HG02798 (cell line): Measurements from ENCODE around the gene ALPK3.

ENCODE experiments used
- ATAC-seq: cut with Tn5 transposase; IDR thresholded peaks from one replicate; pipeline ENCODE4 v1.9.1; 2021; ENCODE audit warnings: mild to moderate bottlenecking; ENCODE audit not compliant: unreplicated experiment, poor library complexity

The ALPK3 gene

GRCh38 chr15:84909782-84910181, 92.6 kb downstream of the ALPK3 start:
- ATAC-seq: no peak

GRCh38 chr15:84910928-84911623, 93.9 kb downstream of the ALPK3 start:
- no peak for ATAC-seq

GRCh38 chr15:84911879-84912660, 94.9 kb downstream of the ALPK3 start:
- no peak for ATAC-seq

DNA sequence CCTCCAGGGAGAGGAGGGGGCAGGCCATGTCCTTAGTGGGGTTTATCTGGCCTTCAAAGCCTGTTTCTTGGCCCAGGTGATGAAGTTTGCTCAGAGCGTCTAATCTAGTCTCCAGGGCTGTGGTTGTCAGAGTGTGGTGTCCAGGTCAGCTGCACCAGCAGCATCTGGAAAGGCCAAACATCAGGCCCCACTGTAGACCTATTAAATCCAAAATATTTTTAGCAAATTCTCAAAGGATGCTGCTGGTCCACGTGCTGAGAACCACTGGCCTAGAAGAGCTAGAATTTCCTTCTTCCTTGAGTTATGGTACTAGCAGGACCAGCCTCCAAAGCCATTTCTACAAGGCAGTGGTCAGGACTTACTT, 96.2 kb downstream of the ALPK3 start:
- no peak for ATAC-seq

DNA sequence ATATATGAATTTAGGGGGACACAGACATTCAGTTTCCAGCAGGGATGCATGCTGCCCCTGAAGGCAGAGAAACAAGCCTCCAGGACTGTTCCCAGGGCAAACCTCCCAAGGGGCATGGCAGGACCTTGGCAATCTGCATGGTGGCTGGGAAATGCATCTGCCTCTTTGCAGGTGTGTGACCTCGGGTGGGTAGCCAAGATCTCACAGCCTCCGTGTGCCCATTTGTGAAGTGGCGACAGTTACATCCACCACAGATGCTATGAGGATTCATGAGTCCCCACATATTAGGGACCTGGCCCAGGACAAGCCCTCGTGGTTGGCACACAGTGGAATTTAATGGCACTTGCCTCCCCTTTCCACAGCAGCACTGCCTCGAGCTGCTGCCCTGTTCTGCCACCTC, 97.2 kb downstream of the ALPK3 start:
- ATAC-seq: no peak

DNA sequence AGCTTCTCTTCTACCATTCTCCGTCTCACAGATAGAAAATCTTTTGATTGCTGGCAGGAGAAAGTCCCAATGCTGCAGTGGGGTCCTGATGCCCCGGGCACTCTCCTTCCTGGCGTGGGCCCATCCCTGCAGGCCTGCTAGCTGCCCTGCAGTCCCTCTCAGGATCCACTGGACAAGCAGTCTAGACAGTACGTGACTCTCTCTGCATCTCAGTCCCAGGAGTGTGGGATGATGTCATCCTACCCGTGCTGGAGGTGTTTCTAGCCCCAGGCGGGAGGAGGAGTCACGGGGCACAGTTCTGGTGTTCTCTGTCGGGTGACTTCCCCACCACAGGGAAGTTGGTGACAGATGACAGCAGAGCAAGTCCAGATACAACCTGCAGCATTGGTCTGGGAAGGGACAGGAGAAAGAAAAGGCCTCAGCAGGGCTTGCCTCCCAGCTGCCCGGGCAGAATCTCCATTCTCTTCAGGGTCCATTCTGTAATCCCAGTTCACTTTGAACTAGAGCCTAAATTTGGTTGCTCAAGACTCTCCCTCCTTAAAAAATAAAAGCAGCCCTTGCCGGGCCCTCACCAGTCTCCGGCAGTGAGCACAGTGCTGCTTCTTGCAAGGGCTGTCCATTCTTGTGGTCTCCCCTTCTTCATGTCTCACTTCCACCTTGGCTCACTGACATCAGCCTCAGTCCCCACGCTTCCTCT, 97.9 kb downstream of the ALPK3 start:
- peak; percentile 94 for ATAC-seq

DNA sequence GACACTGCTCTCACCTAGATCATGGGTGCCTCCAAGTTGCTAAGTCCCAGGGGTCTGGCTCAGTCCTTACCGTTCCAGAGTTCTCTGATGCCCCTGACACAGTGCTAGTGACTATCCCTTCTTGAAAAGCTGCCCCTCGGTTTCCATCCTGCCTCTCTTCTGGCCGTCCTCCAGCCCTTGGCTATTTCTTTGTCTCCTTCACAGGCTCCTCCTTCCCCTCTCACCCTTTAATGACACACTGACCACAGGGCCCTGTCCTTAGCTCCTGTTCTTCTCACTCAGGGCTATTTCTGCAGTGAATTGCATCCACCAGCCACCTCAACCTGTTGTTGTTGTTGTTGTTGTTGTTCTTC, 98.4 kb downstream of the ALPK3 start:
- no peak for ATAC-seq

DNA sequence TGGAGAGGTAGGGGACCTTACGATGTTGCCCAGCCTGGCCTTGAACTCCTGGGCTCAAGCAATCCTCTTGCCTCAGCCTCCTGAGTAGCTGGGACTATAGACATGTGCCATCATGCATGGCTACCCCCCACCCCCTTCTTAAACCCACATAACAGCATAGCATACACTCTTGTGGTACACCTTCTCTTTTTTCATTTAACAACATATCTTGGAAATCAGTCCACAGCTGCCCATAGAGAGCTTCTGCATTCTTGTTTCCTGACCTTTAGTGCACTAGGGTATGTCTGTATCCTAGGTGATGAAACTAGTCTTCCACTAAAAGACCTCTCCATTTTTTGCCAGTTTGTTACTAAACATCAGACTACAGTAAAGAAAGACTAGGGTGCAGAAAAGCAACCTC, 100.3 kb downstream of the ALPK3 start:
- no peak for ATAC-seq

GRCh38 chr15:84919106-84919667, 102.0 kb downstream of the ALPK3 start:
- no peak for ATAC-seq

DNA sequence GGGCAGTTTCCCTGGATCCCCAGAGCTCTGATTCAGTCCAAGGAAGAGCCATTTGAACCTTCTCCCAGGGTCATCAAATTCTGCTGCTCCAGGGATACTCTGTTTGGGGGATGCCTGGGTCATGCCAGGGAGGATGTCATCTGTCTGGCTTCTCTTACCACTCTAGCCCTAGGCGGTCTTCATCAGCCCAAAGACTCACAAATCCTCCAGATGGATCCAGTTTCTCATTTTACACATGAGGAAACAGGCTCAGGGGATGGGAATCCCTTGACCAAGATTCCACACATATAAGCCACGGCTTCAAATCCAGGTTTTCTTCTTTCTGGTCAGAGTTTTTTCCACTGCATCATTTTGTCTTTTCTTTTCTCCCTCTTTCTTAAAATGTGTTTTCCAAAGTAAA, 104.0 kb downstream of the ALPK3 start:
- no peak for ATAC-seq

- no peak for ATAC-seq
Observed at GRCh38 chr15:84922530-84922929, 105.4 kb downstream of the ALPK3 start.
